Neural crest cell (in vitro differentiated cells): Measurements from ENCODE around the gene BORCS5. TPM values are rescaled to one million over a fixed set of nuclear protein-coding genes. Genes with fewer than 3 reads are reported as not detected.

Experiments used
- DNase-seq: peaks from one replicate; pipeline ENCODE4 v3.0.0; 2021; ENCODE audit warnings: low read depth, mixed read lengths, low spot score
- H3K27ac Mint-ChIP-seq: one replicate; pipeline ENCODE4 v1.8.0; 2021; ENCODE audit warnings: mild to moderate bottlenecking, mixed read lengths; ENCODE audit not compliant: unreplicated experiment
- H3K27me3 Mint-ChIP-seq: 2 replicates; pipeline ENCODE4 v1.8.0; 2021; ENCODE audit warnings: low read depth, mild to moderate bottlenecking, mixed read lengths
- H3K36me3 Mint-ChIP-seq: 2 replicates; pipeline ENCODE4 v1.8.0; 2021; ENCODE audit warnings: low read depth, mild to moderate bottlenecking, mixed read lengths
- H3K4me1 Mint-ChIP-seq: 2 replicates; pipeline ENCODE4 v1.8.0; 2021; ENCODE audit warnings: mixed read lengths
- H3K4me3 Mint-ChIP-seq: one replicate; pipeline ENCODE4 v1.8.0; 2021; ENCODE audit warnings: mild to moderate bottlenecking, mixed read lengths
- H3K9me3 Mint-ChIP-seq: 2 replicates; pipeline ENCODE4 v1.8.0; 2021; ENCODE audit warnings: mixed read lengths
- CTCF ChIP-seq: fragments of 200-600 bp; sonication (generic); conservative IDR thresholded peaks from 2 replicates; pipeline ENCODE4 v1.5.0; 2021; ENCODE audit warnings: antibody characterized with exemption, mild to moderate bottlenecking
- total RNA-seq: library from RNA; stranded (reverse); gene quantifications from 2 replicates; pipeline ENCODE4 v1.2.1, GENCODE V29; 2021

The BORCS5 gene
- total RNA-seq, 1 donor from 2014 or later, result 15.0 TPM

- no peaks in the 10 kb centered on the region for H3K4me1 Mint-ChIP-seq
- H3K27ac Mint-ChIP-seq, result no peak overlapping the region
- peaks cover 10% of the 10 kb centered on the region for H3K36me3 Mint-ChIP-seq
- no peak overlapping the region for H3K4me3 Mint-ChIP-seq
- TF ChIP-seq CTCF, result no peak
- H3K27me3 Mint-ChIP-seq, result no peaks in the 10 kb centered on the region
- DNase-seq, result no peak
- no peaks in the 10 kb centered on the region for H3K9me3 Mint-ChIP-seq
Measured at GRCh38 chr12:12482959-12483358, 126.1 kb downstream of the BORCS5 start.

- Mint-ChIP-seq H3K4me1 (no peaks in the 10 kb centered on the region), H3K9me3 (no peaks in the 10 kb centered on the region), H3K4me3 (no peak overlapping the region), H3K27me3 (no peaks in the 10 kb centered on the region), H3K36me3 (peaks cover 13% of the 10 kb centered on the region), H3K27ac (no peak overlapping the region)
- no peak for TF ChIP-seq CTCF
- no peak for DNase-seq
Measured at GRCh38 chr12:12483438-12483837, 126.6 kb downstream of the BORCS5 start.

- no peak for DNase-seq
- Mint-ChIP-seq H3K27ac (no peak overlapping the region), H3K27me3 (no peaks in the 10 kb centered on the region), H3K4me3 (no peak overlapping the region), H3K9me3 (no peaks in the 10 kb centered on the region), H3K36me3 (peaks cover 7% of the 10 kb centered on the region), H3K4me1 (no peaks in the 10 kb centered on the region)
- TF ChIP-seq CTCF, result no peak
Measured at GRCh38 chr12:12486661-12487240, 129.9 kb downstream of the BORCS5 start.

- Mint-ChIP-seq H3K4me3 (no peak overlapping the region), H3K4me1 (no peaks in the 10 kb centered on the region), H3K27me3 (no peaks in the 10 kb centered on the region), H3K27ac (no peak overlapping the region), H3K9me3 (no peaks in the 10 kb centered on the region), H3K36me3 (peaks cover 7% of the 10 kb centered on the region)
- DNase-seq, result no peak
- no peak for TF ChIP-seq CTCF
Measured at GRCh38 chr12:12487490-12487889, 130.6 kb downstream of the BORCS5 start.

GRCh38 chr12:12488296-12488695, 131.4 kb downstream of the BORCS5 start:
- Mint-ChIP-seq H3K4me1 (no peaks in the 10 kb centered on the region), H3K9me3 (no peaks in the 10 kb centered on the region), H3K27me3 (no peaks in the 10 kb centered on the region), H3K27ac (no peak overlapping the region), H3K4me3 (no peak overlapping the region), H3K36me3 (peaks cover 7% of the 10 kb centered on the region)
- DNase-seq, result no peak
- TF ChIP-seq CTCF, result no peak
